MM.1S (cell line): ENCODE results near the gene HMX1.

Experiments used
- DNase-seq: peaks from one replicate; pipeline ENCODE4 v3.0.0-alpha.2; 2015
- H2AFZ ChIP-seq: fragments of 300-600 bp; sonication (generic); 2 replicates; pipeline ENCODE4 v1.6.0; 2016; ENCODE audit warnings: antibody characterized with exemption, low read length
- H3F3A ChIP-seq: fragments of 300-600 bp; sonication (generic); 2 replicates; pipeline ENCODE4 v1.6.1; 2016; ENCODE audit warnings: mild to moderate bottlenecking, antibody characterized with exemption, low read length, moderate library complexity, mixed read lengths; ENCODE audit not compliant: insufficient read depth
- H3K27ac ChIP-seq: fragments of 300-600 bp; sonication (generic); 2 replicates; pipeline ENCODE4 v1.5.1; 2016; ENCODE audit warnings: mild to moderate bottlenecking, low read length
- H3K27me3 ChIP-seq: fragments of 300-600 bp; sonication (generic); replicated peaks from 2 replicates; pipeline ENCODE4 v1.6.0; 2016; ENCODE audit warnings: low read length; ENCODE audit not compliant: insufficient read depth
- H3K36me3 ChIP-seq: fragments of 300-600 bp; sonication (generic); replicated peaks from 2 replicates; pipeline ENCODE4 v1.6.1; 2016; ENCODE audit warnings: mild to moderate bottlenecking, low read length, mixed read lengths; ENCODE audit not compliant: insufficient read depth
- H3K4me1 ChIP-seq: fragments of 300-600 bp; sonication (generic); 2 replicates; pipeline ENCODE4 v1.6.1; 2016; ENCODE audit warnings: low read length, mixed read lengths
- H3K4me2 ChIP-seq: fragments of 300-600 bp; sonication (generic); 2 replicates; pipeline ENCODE4 v1.6.0; 2016; ENCODE audit warnings: low read depth, low read length
- H3K4me3 ChIP-seq: fragments of 300-600 bp; sonication (generic); 2 replicates; pipeline ENCODE4 v1.5.1; 2016; ENCODE audit warnings: low read length, mixed read lengths
- H3K79me2 ChIP-seq: fragments of 300-600 bp; sonication (generic); 2 replicates; pipeline ENCODE4 v1.6.1; 2016; ENCODE audit warnings: mixed run types, low read length, mixed read lengths
- H3K9ac ChIP-seq: fragments of 300-600 bp; sonication (generic); 2 replicates; pipeline ENCODE4 v1.6.1; 2016; ENCODE audit warnings: low read length, mixed read lengths
- H3K9me2 ChIP-seq: fragments of 300-600 bp; sonication (generic); replicated peaks from 2 replicates; pipeline ENCODE4 v1.6.1; 2016; ENCODE audit warnings: mild to moderate bottlenecking, low read length, mixed read lengths; ENCODE audit not compliant: insufficient read depth
- H3K9me3 ChIP-seq: fragments of 300-600 bp; sonication (generic); replicated peaks from 2 replicates; pipeline ENCODE4 v1.6.1; 2016; ENCODE audit warnings: mild to moderate bottlenecking, low read length, mixed read lengths; ENCODE audit not compliant: insufficient read depth
- H4K20me1 ChIP-seq: fragments of 300-600 bp; sonication (generic); 2 replicates; pipeline ENCODE4 v1.6.1; 2016; ENCODE audit warnings: mild to moderate bottlenecking, low read length, moderate library complexity, mixed read lengths; ENCODE audit not compliant: insufficient read depth
- CTCF ChIP-seq: fragments of 300-600 bp; sonication (generic); IDR thresholded peaks from 2 replicates; pipeline ENCODE4 v1.5.1; 2016; ENCODE audit warnings: antibody characterized with exemption, low read length, mixed read lengths
- EZH2 ChIP-seq: fragments of 300-600 bp; sonication (generic); optimal IDR thresholded peaks from 2 replicates; pipeline ENCODE3; 2017; ENCODE audit warnings: low read depth, mild to moderate bottlenecking, antibody characterized with exemption, low read length, mixed read lengths
- EZH2phosphoT487 ChIP-seq: fragments of 300-600 bp; sonication (generic); IDR thresholded peaks from 2 replicates; pipeline ENCODE4 v1.6.1; 2018; ENCODE audit warnings: antibody characterized with exemption, low read length

The HMX1 gene

GRCh38 chr4:8850830-8851188 lies 20.8 kb downstream of the HMX1 start:
- DNase-seq: no peak
- Histone ChIP-seq H3K4me2 (no peak overlapping the region), H3F3A (no peaks in the 10 kb centered on the region), H3K27ac (no peak overlapping the region), H3K4me3 (no peak overlapping the region), H3K9me3 (no peaks in the 10 kb centered on the region), H3K4me1 (no peaks in the 10 kb centered on the region), H3K79me2 (no peaks in the 10 kb centered on the region), H3K27me3 (peaks cover 99% of the 10 kb centered on the region), H4K20me1 (no peaks in the 10 kb centered on the region), H3K9me2 (no peaks in the 10 kb centered on the region), H2AFZ (no peak overlapping the region), H3K36me3 (no peaks in the 10 kb centered on the region), H3K9ac (no peak overlapping the region)
- TF ChIP-seq CTCF (no peak), EZH2 (no peak), EZH2phosphoT487 (no peak)

GRCh38 chr4:8850074-8850829 lies 21.4 kb downstream of the HMX1 start:
- H3K27me3 ChIP-seq: peaks cover 99% of the 10 kb centered on the region

GRCh38 chr4:8849266-8850073 lies 22.2 kb downstream of the HMX1 start:
- H3K36me3 ChIP-seq: no peaks in the 10 kb centered on the region
- H3K4me2 ChIP-seq: no peak overlapping the region
- H3K9me2 ChIP-seq: no peaks in the 10 kb centered on the region
- H3K9me3 ChIP-seq: no peaks in the 10 kb centered on the region
- no peak overlapping the region for H2AFZ ChIP-seq
- no peak for DNase-seq
- no peaks in the 10 kb centered on the region for H3F3A ChIP-seq
- H3K4me3 ChIP-seq: no peak overlapping the region
- H3K27ac ChIP-seq: no peak overlapping the region
- no peaks in the 10 kb centered on the region for H4K20me1 ChIP-seq
- no peaks in the 10 kb centered on the region for H3K4me1 ChIP-seq
- TF ChIP-seq EZH2 (no peak), EZH2phosphoT487 (no peak), CTCF (no peak)
- peaks cover 99% of the 10 kb centered on the region for H3K27me3 ChIP-seq
- no peak overlapping the region for H3K9ac ChIP-seq
- H3K79me2 ChIP-seq: no peaks in the 10 kb centered on the region

More at GRCh38 chr4:8850074-8850829, 21.4 kb downstream of the HMX1 start:
- H3K4me1 ChIP-seq: no peaks in the 10 kb centered on the region
- no peaks in the 10 kb centered on the region for H3K9me3 ChIP-seq
- no peak overlapping the region for H2AFZ ChIP-seq
- no peak overlapping the region for H3K4me2 ChIP-seq
- H3K9ac ChIP-seq: no peak overlapping the region
- TF ChIP-seq EZH2 (no peak), CTCF (no peak), EZH2phosphoT487 (no peak)
- no peaks in the 10 kb centered on the region for H3K36me3 ChIP-seq
- no peak overlapping the region for H3K27ac ChIP-seq
- H3K79me2 ChIP-seq: no peaks in the 10 kb centered on the region
- no peak overlapping the region for H3K4me3 ChIP-seq
- no peaks in the 10 kb centered on the region for H3F3A ChIP-seq
- no peaks in the 10 kb centered on the region for H3K9me2 ChIP-seq
- H4K20me1 ChIP-seq: no peaks in the 10 kb centered on the region
- DNase-seq: no peak
